Spinal cord (tissue), 10 donors: ENCODE data around the gene TTI1. TPM values are rescaled to one million over a fixed set of nuclear protein-coding genes. Genes with fewer than 3 reads are reported as not detected.

Experiments
- DNase-seq, 6 donors: peaks; one replicate each; pipeline versions ENCODE4 v3.0.0 to v3.0.0-alpha.2; 2013 to 2015; ENCODE audit warnings: low spot score in 6 of 6, low read depth in 4 of 6
- H3K27ac ChIP-seq: one replicate; pipeline ENCODE4 v1.5.1; 2013; ENCODE audit warnings: low read depth, low read length, control low read depth
- H3K27me3 ChIP-seq: one replicate; pipeline ENCODE4 v1.6.1; 2013; ENCODE audit warnings: low read length; ENCODE audit not compliant: control insufficient read depth, insufficient read depth
- H3K36me3 ChIP-seq: one replicate; pipeline ENCODE4 v1.6.1; 2013; ENCODE audit warnings: low read length; ENCODE audit not compliant: control insufficient read depth, insufficient read depth
- H3K4me1 ChIP-seq: one replicate; pipeline ENCODE4 v1.6.1; 2013; ENCODE audit warnings: low read length; ENCODE audit not compliant: control insufficient read depth, insufficient read depth
- H3K4me3 ChIP-seq: one replicate; pipeline ENCODE4 v1.5.1; 2013; ENCODE audit warnings: low read depth, low read length, control low read depth
- H3K9me3 ChIP-seq: one replicate; pipeline ENCODE4 v1.6.1; 2013; ENCODE audit warnings: low read length; ENCODE audit not compliant: control insufficient read depth, insufficient read depth
- WGBS: methylation state at CpG from one replicate; pipeline ENCODE4 v1.1.5; 2013; ENCODE audit warnings: missing lambda C conversion rate; ENCODE audit not compliant: insufficient coverage; 5-methylcytosine and 5-hydroxymethylcytosine counted together
- polyA plus RNA-seq, 2 donors: library from polyadenylated mRNA; unstranded; fragments of 120-200 nt; gene quantifications; one replicate each; pipeline ENCODE4 v1.2.1, GENCODE V29; 2013; ENCODE audit not compliant: insufficient read length in 2 of 2
- total RNA-seq, 2 donors: library from RNA; depleted of rRNA in 1 of 2; stranded (reverse); fragments of 120-200 nt in 1 of 2; fragments of >200 nt in 1 of 2; gene quantifications; one replicate each; pipeline versions ENCODE4 v1.2.3 to v1.2.4, GENCODE V29; 2013 to 2014
- donor health status: healthy.

Gene TTI1
- total and polyA plus RNA-seq, 4 donors = 20.6 to 25.9 (median 22.3) TPM

- peaks cover 32% of the 10 kb centered on the region for H3K36me3 ChIP-seq
- 57% methylated on average over 11 of the region's 15 CpGs for WGBS
- H3K9me3 ChIP-seq = no peaks in the 10 kb centered on the region
- DNase-seq = peak in 3 of 6 donors; percentile 32 to 92 (median 64)
- no peaks in the 10 kb centered on the region for H3K27me3 ChIP-seq
- no peak overlapping the region for H3K27ac ChIP-seq
- no peak overlapping the region for H3K4me3 ChIP-seq
- no peaks in the 10 kb centered on the region for H3K4me1 ChIP-seq
These were observed 34.6 kb upstream of the TTI1 start for GRCh38 chr20:38067717-38068365.

- H3K9me3 ChIP-seq = no peaks in the 10 kb centered on the region
- WGBS = 57% methylated on average over 4 of the region's 9 CpGs
- H3K4me3 ChIP-seq = no peak overlapping the region
- H3K27me3 ChIP-seq = no peaks in the 10 kb centered on the region
- no peak for DNase-seq
- no peaks in the 10 kb centered on the region for H3K4me1 ChIP-seq
- H3K36me3 ChIP-seq = peaks cover 37% of the 10 kb centered on the region
- H3K27ac ChIP-seq = no peak overlapping the region
These were observed 33.9 kb upstream of the TTI1 start for GRCh38 chr20:38066969-38067716.

- H3K27me3 ChIP-seq = no peaks in the 10 kb centered on the region
- no peak overlapping the region for H3K4me3 ChIP-seq
- H3K36me3 ChIP-seq = peaks cover 37% of the 10 kb centered on the region
- peak in 2 of 6 donors; percentile 63 to 89 for DNase-seq
- no peaks in the 10 kb centered on the region for H3K9me3 ChIP-seq
- WGBS = 73% methylated on average over 6 of the region's 10 CpGs
- H3K27ac ChIP-seq = no peak overlapping the region
- H3K4me1 ChIP-seq = no peaks in the 10 kb centered on the region
These were observed 32.6 kb upstream of the TTI1 start for GRCh38 chr20:38065764-38066375.

GRCh38 chr20:38063911-38064530 is 30.8 kb upstream of the TTI1 start:
- 60% methylated on average over 1 of the region's 7 CpGs for WGBS
- Histone ChIP-seq H3K9me3 (no peaks in the 10 kb centered on the region), H3K36me3 (peaks cover 36% of the 10 kb centered on the region), H3K4me3 (no peak overlapping the region), H3K27ac (no peak overlapping the region), H3K27me3 (no peaks in the 10 kb centered on the region), H3K4me1 (no peaks in the 10 kb centered on the region)
- peak in 1 of 6 donors; percentile 70 for DNase-seq

- Histone ChIP-seq H3K36me3 (peaks cover 34% of the 10 kb centered on the region), H3K27me3 (no peaks in the 10 kb centered on the region), H3K9me3 (no peaks in the 10 kb centered on the region), H3K4me3 (no peak overlapping the region), H3K4me1 (no peaks in the 10 kb centered on the region), H3K27ac (no peak overlapping the region)
- WGBS = 61% methylated on average over 4 of the region's 5 CpGs
- peak in 1 of 6 donors; percentile 26 for DNase-seq
These were observed 29.6 kb upstream of the TTI1 start for GRCh38 chr20:38062890-38063289.

- Histone ChIP-seq H3K9me3 (no peaks in the 10 kb centered on the region), H3K27me3 (no peaks in the 10 kb centered on the region), H3K27ac (no peak overlapping the region), H3K4me3 (no peak overlapping the region), H3K4me1 (no peaks in the 10 kb centered on the region), H3K36me3 (peaks cover 29% of the 10 kb centered on the region)
- WGBS = 93% methylated on average over 1 of the region's 4 CpGs
- DNase-seq = no peak
These were observed 27.9 kb upstream of the TTI1 start for GRCh38 chr20:38061109-38061508.

GRCh38 chr20:38060536-38060935 is 27.3 kb upstream of the TTI1 start:
- no peak for DNase-seq
- H3K36me3 ChIP-seq = peaks cover 27% of the 10 kb centered on the region
- H3K27me3 ChIP-seq = no peaks in the 10 kb centered on the region
- WGBS = 94% methylated on average over 5 of the region's 5 CpGs
- no peak overlapping the region for H3K27ac ChIP-seq
- no peaks in the 10 kb centered on the region for H3K9me3 ChIP-seq
- H3K4me3 ChIP-seq = no peak overlapping the region
- no peaks in the 10 kb centered on the region for H3K4me1 ChIP-seq

- H3K9me3 ChIP-seq = no peaks in the 10 kb centered on the region
- 94% methylated on average over 5 of the region's 5 CpGs for WGBS
- peaks cover 27% of the 10 kb centered on the region for H3K36me3 ChIP-seq
- no peak for DNase-seq
- H3K27ac ChIP-seq = no peak overlapping the region
- H3K4me3 ChIP-seq = no peak overlapping the region
- no peaks in the 10 kb centered on the region for H3K4me1 ChIP-seq
- no peaks in the 10 kb centered on the region for H3K27me3 ChIP-seq
These were observed 26.6 kb upstream of the TTI1 start for GRCh38 chr20:38059832-38060231.

- H3K27ac ChIP-seq = no peak overlapping the region
- H3K27me3 ChIP-seq = no peaks in the 10 kb centered on the region
- H3K36me3 ChIP-seq = peaks cover 13% of the 10 kb centered on the region
- peak in 4 of 6 donors; percentile 60 to 87 (median 76) for DNase-seq
- no peak overlapping the region for H3K4me3 ChIP-seq
- no peaks in the 10 kb centered on the region for H3K4me1 ChIP-seq
- WGBS = 4% methylated on average over 4 of the region's 7 CpGs
- no peaks in the 10 kb centered on the region for H3K9me3 ChIP-seq
These were observed 24.2 kb upstream of the TTI1 start for GRCh38 chr20:38057351-38057972.
